ENCODE measurements around the gene TYMS. TPM values are rescaled to one million over a fixed set of nuclear protein-coding genes. Genes with fewer than 3 reads are reported as not detected.

Gene TYMS
- total RNA-seq, 1 experiment from 2014 or later, result 140 TPM

DNA sequence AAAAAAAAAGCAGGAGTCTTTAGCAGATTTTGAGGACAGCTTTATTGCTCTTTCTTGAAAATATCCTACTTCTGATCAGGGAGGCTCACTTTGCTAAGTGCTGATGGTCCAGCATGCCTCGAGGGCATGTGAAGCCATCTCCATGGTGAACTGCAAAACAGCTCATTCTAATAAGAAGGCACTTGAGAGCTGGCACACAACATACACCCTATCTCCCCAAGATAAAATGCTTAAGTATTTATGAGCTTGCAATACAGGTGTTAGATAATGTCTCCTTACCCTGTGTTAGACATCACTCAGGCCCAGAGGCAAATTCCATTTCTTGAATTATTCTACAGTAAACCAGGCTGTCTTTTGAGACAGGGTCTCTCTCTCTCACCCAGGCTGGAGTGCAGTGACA is 52.3 kb downstream of the TYMS start:
- no peaks in the 10 kb centered on the region for H3K79me2 ChIP-seq (ENCODE audit: insufficient read depth, low read length)
- H3K27ac Mint-ChIP-seq, result no peak overlapping the region
- no peak overlapping the region for H2BK12ac ChIP-seq (ENCODE audit: insufficient read length, low read depth, low read length)
- H2BK20ac ChIP-seq (ENCODE audit: low read depth, low read length, poor library complexity, severe bottlenecking), result no peak overlapping the region
- no peak overlapping the region for H3K4me2 ChIP-seq (ENCODE audit: insufficient read depth, insufficient read length, low read length)
- H3T11ph ChIP-seq (ENCODE audit: low read length), result no peak overlapping the region
- no peak overlapping the region for H2AFZ ChIP-seq (ENCODE audit: low read length)
- no peak overlapping the region for H3K18ac ChIP-seq (ENCODE audit: insufficient read length, low read depth, low read length)
- H3K9ac ChIP-seq (ENCODE audit: extremely low read depth, insufficient read length, low read length), result no peak overlapping the region
- no peak overlapping the region for H3K4me3 Mint-ChIP-seq
- WGBS (ENCODE audit: extremely low coverage, insufficient read length, low lambda C conversion rate), result no CpG with 5 or more reads among the region's 1 CpG
- 0 out of 2 replicates have a peak, but pooled peaks cover 2% of the 10 kb centered on the region for H3K4me1 ChIP-seq (ENCODE audit: insufficient read depth, low read length)
- no peak overlapping the region for H2BK120ac ChIP-seq (ENCODE audit: low read depth, low read length, poor library complexity, severe bottlenecking)
- no peaks in the 10 kb centered on the region for H4K20me1 ChIP-seq (ENCODE audit: control insufficient read depth, insufficient read depth, insufficient read length)
- no peak overlapping the region for H3K56ac ChIP-seq (ENCODE audit: insufficient read length, low read depth, low read length)
- H3K79me1 ChIP-seq (ENCODE audit: insufficient read depth, low read depth, low read length, poor library complexity, severe bottlenecking), result peaks cover 3% of the 10 kb centered on the region
- no peak overlapping the region for H3K14ac ChIP-seq (ENCODE audit: insufficient read depth, low read length)
- H3K27ac ChIP-seq (ENCODE audit: insufficient read length, low read depth, low read length), result no peak overlapping the region
- H3K23ac ChIP-seq (ENCODE audit: insufficient read length, low read depth, low read length), result no peak overlapping the region
- no peaks in the 10 kb centered on the region for H3K9me3 ChIP-seq (ENCODE audit: control insufficient read depth, low read depth, low read length)
- no peak overlapping the region for H2BK15ac ChIP-seq (ENCODE audit: low read depth, low read length)
- H2AK5ac ChIP-seq (ENCODE audit: insufficient read length, low read length), result no peak overlapping the region
- TF ChIP-seq, protein P1, sequence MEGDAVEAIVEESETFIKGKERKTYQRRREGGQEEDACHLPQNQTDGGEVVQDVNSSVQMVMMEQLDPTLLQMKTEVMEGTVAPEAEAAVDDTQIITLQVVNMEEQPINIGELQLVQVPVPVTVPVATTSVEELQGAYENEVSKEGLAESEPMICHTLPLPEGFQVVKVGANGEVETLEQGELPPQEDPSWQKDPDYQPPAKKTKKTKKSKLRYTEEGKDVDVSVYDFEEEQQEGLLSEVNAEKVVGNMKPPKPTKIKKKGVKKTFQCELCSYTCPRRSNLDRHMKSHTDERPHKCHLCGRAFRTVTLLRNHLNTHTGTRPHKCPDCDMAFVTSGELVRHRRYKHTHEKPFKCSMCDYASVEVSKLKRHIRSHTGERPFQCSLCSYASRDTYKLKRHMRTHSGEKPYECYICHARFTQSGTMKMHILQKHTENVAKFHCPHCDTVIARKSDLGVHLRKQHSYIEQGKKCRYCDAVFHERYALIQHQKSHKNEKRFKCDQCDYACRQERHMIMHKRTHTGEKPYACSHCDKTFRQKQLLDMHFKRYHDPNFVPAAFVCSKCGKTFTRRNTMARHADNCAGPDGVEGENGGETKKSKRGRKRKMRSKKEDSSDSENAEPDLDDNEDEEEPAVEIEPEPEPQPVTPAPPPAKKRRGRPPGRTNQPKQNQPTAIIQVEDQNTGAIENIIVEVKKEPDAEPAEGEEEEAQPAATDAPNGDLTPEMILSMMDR (conservative IDR thresholded peaks at IDR 0.05), result no peak
- peaks cover 3 to 7% of the 10 kb centered on the region in 2 experiments; a peak in 3 of 5 replicates for H3K9me3 Mint-ChIP-seq
- H2BK5ac ChIP-seq (ENCODE audit: insufficient read length, low read length), result no peak overlapping the region
- H3K4ac ChIP-seq (ENCODE audit: low read depth, low read length), result no peak overlapping the region
- H3K27me3 Mint-ChIP-seq (ENCODE audit: low read depth), result peaks cover 3% of the 10 kb centered on the region
- no peak overlapping the region for H4K5ac ChIP-seq (ENCODE audit: insufficient read length, low read depth, low read length)
- peaks cover 6 to 7% of the 10 kb centered on the region in 2 experiments for H3K4me1 Mint-ChIP-seq
- no peaks in the 10 kb centered on the region for H3K27me3 ChIP-seq (ENCODE audit: insufficient read depth, low read length)
- DNase-seq, result no peak
- H3K36me3 Mint-ChIP-seq (ENCODE audit: insufficient read depth in 1 of 3, low read depth in 3 of 3), result peaks cover 12 to 44% (median 27%) of the 10 kb centered on the region in 3 experiments; a peak in 6 of 7 replicates
- H3K23me2 ChIP-seq (ENCODE audit: insufficient read length, low read depth, low read length, poor library complexity, severe bottlenecking), result peaks cover 8% of the 10 kb centered on the region
- no peak overlapping the region for H4K8ac ChIP-seq (replicated peaks; ENCODE audit: insufficient read length, low read depth, low read length)
- no peak overlapping the region for H4K91ac ChIP-seq (ENCODE audit: insufficient read length, low read depth, low read length)
